ENCODE results near the gene CST1.

Gene CST1

DNA sequence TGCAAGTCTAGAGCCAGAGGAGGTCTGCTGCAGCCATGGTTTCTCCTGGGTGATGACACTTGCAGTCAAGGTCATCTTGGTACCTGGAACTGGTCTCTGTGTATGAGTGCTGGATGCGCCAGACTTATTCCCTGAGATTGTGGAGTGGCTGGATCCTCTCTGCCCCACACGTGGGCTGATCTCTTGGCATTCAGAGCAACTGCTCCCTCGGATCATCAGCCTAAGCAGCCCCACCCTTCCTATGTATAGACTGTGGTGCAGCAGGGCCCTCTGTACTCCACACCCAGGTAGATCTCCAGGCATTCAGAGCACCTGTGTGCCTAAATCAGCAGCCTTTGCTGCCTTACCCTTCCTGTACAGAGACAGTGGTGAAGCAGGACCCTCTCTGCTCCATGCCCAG is 49.8 kb downstream of the CST1 start:
- no peak for DNase-seq

- DNase-seq, result peak; percentile 1
Measured at GRCh38 chr20:23697947-23698346, 52.8 kb downstream of the CST1 start.

All from activated CD4-positive, alpha-beta T cell treated with anti-CD3 and anti-CD28 coated beads, Interleukin-2, amount 50 U/mL, for 16 hours (primary cell).